ENCODE results near the gene SLC5A3.

- TF ChIP-seq POLR2AphosphoS5 (IDR thresholded peaks at IDR 0.05; ENCODE audit: low read depth, low read length): peak; percentile 96
- TF ChIP-seq POLR2A (IDR thresholded peaks at IDR 0.05; ENCODE audit: low read depth, low read length): peak; percentile 95
- peak; percentile 79 for TF ChIP-seq TAF1 (IDR thresholded peaks at IDR 0.05; ENCODE audit: low read depth, low read length)
- TF ChIP-seq POU2F2 (IDR thresholded peaks at IDR 0.05; ENCODE audit: low read depth, low read length): peak; percentile 70
These were observed at the start of gene SLC5A3, which contains the start of gene MRPS6 for GRCh38 chr21:34073032-34073748.

All from GM12891 (cell line).